PC-9 (cell line): Measurements from ENCODE around the gene CPA4. TPM values are rescaled to one million over a fixed set of nuclear protein-coding genes. Genes with fewer than 3 reads are reported as not detected.

Experiments used
- BruUV-seq: library from RNA; stranded (reverse); fragments of 400-500 nt; replicated peaks from 2 replicates; lab custom pipeline; 2021; lab: Mats Ljungman, UMichigan
- CTCF ChIA-PET: fragments of 300-600 bp; sonication (Branson Sonifier 250); formaldehyde crosslinking; loops from one replicate; lab custom pipeline; 2022; ENCODE audit warnings: antibody characterized with exemption; lab: Charles Lee
- POLR2A ChIA-PET: fragments of 300-600 bp; sonication (Branson Sonifier 250); formaldehyde crosslinking; loops from one replicate; lab custom pipeline; 2022; ENCODE audit warnings: antibody characterized with exemption; ENCODE audit not compliant: unreplicated experiment; lab: Charles Lee
- DNase-seq, 2 experiments: peaks; one replicate each; pipeline versions ENCODE4 v3.0.0 to v3.0.0-alpha.2; 2015 to 2022; ENCODE audit warnings: mixed read lengths in 1 of 2
- H2AFZ ChIP-seq: fragments of 200-600 bp; sonication (generic); 2 replicates; pipeline ENCODE4 v1.8.1; 2017; ENCODE audit warnings: antibody characterized with exemption
- H3F3A ChIP-seq: fragments of 200-600 bp; sonication (generic); 2 replicates; pipeline ENCODE4 v1.8.1; 2017; ENCODE audit warnings: antibody characterized with exemption, mild to moderate bottlenecking, low read depth; ENCODE audit not compliant: insufficient read depth
- H3K27ac ChIP-seq: fragments of 200-600 bp; sonication (generic); 2 replicates; pipeline ENCODE4 v1.6.1; 2016; ENCODE audit warnings: mixed run types
- H3K27me3 ChIP-seq: fragments of 200-600 bp; sonication (generic); 2 replicates; pipeline ENCODE4 v1.6.1; 2016; ENCODE audit warnings: low read depth, mixed run types; ENCODE audit not compliant: insufficient read depth
- H3K36me3 ChIP-seq: fragments of 200-600 bp; sonication (generic); 2 replicates; pipeline ENCODE4 v1.6.1; 2016; ENCODE audit warnings: low read depth, mixed run types
- H3K4me1 ChIP-seq: fragments of 200-600 bp; sonication (generic); replicated peaks from 2 replicates; pipeline ENCODE4 v1.6.1; 2016; ENCODE audit warnings: mixed run types; ENCODE audit not compliant: insufficient read depth
- H3K4me2 ChIP-seq: fragments of 200-600 bp; sonication (generic); 2 replicates; pipeline ENCODE4 v1.6.1; 2017; ENCODE audit warnings: mixed run types
- H3K4me3 ChIP-seq: fragments of 200-600 bp; sonication (generic); 2 replicates; pipeline ENCODE4 v1.6.1; 2016; ENCODE audit warnings: mixed run types
- H3K79me2 ChIP-seq: fragments of 200-600 bp; sonication (generic); 2 replicates; pipeline ENCODE4 v1.6.1; 2017; ENCODE audit warnings: low read depth, mixed run types
- H3K9me2 ChIP-seq: fragments of 200-600 bp; sonication (generic); 2 replicates; pipeline ENCODE4 v1.8.1; 2017; ENCODE audit warnings: mild to moderate bottlenecking; ENCODE audit not compliant: insufficient read depth
- H3K9me3 ChIP-seq: fragments of 200-600 bp; sonication (generic); 2 replicates; pipeline ENCODE4 v1.8.1; 2016; ENCODE audit warnings: low read depth; ENCODE audit not compliant: insufficient read depth
- H4K20me1 ChIP-seq: fragments of 200-600 bp; sonication (generic); 2 replicates; pipeline ENCODE4 v1.8.1; 2017; ENCODE audit not compliant: insufficient read depth
- EZH2 ChIP-seq: fragments of 200-600 bp; sonication (generic); IDR thresholded peaks from 2 replicates; pipeline ENCODE4 v1.8.0; 2017; ENCODE audit warnings: antibody characterized with exemption, low read depth
- intact Hi-C: fragments of 100-400 bp; cut with micrococcal nuclease; formaldehyde crosslinking; loops from one replicate; pipeline ENCODE4 v1.10.0; 2022; ENCODE audit not compliant: unreplicated experiment
- total RNA-seq: library from RNA; stranded (reverse); gene quantifications from 2 replicates; pipeline ENCODE4 v1.2.3, GENCODE V29; 2021
- TF ChIP-seq, protein P1 (sequence below): fragments of 200-600 bp; sonication (generic); conservative IDR thresholded peaks from 2 replicates; pipeline ENCODE4 v1.6.1; 2017; ENCODE audit warnings: mixed run types, antibody characterized with exemption, mild to moderate bottlenecking, moderate library complexity

Gene CPA4
- total RNA-seq, 1 experiment from 2014 or later: 9.8 TPM

DNA sequence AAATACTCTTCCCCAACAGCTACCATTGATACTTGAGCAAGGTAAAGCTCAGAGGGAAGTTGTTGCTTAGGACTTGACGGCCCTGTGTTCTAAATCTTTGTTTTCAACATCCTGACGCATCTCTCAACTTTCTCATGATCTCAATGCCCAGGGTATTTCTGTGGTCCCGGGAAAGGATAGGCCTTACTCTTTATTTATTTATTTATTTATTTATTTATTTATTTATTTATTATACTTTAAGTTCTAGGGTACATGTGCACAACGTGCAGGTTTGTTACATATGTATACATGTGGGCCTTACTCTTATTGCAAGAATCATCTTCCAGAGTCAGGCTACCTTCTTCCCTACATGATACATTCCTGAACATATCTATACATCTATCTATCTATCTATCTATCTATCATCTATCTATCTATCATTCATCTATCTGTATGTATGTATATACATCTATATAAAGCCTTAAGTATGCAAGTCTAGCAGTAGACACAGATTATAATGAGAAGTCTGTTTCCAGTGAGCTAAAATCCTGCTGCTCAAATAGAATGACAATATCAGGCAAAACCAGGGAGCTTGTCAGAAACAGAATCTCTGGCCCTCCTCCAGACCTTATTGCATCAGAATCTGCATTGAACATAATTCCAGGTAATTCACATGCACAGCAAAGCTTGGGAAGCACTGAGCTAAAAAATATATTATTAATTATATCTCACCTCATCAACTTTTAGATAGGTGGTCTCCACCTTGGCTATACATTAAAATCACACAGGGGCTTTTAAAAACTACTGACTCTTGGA lies 39.5 kb downstream of the CPA4 start:
- no peak overlapping the region for H3K27ac ChIP-seq
- no peak for DNase-seq
- H3K4me3 ChIP-seq: no peak overlapping the region
- POLR2A ChIA-PET: no interaction called here
- BruUV-seq: no TSS peak
- no peaks in the 10 kb centered on the region for H3K36me3 ChIP-seq
- intact Hi-C loops: no loop called here
- 0 out of 2 replicates have a peak overlapping the region, but pooled peaks have one; percentile 3 for H3K4me2 ChIP-seq
- CTCF ChIA-PET: interaction anchor here (0.5 kb wide), 1 partner anchor 131 kb away, joined by 3 read pairs; no protein-coding TSS in a partner anchor
- H3K79me2 ChIP-seq: no peaks in the 10 kb centered on the region
- H4K20me1 ChIP-seq: no peaks in the 10 kb centered on the region
- H2AFZ ChIP-seq: no peak overlapping the region
- H3K9me2 ChIP-seq: no peaks in the 10 kb centered on the region
- H3K27me3 ChIP-seq: no peaks in the 10 kb centered on the region
- no peaks in the 10 kb centered on the region for H3K9me3 ChIP-seq
- H3K4me1 ChIP-seq: peaks cover 9% of the 10 kb centered on the region; the same call in 1 of the 2 replicates
- TF ChIP-seq, protein P1, sequence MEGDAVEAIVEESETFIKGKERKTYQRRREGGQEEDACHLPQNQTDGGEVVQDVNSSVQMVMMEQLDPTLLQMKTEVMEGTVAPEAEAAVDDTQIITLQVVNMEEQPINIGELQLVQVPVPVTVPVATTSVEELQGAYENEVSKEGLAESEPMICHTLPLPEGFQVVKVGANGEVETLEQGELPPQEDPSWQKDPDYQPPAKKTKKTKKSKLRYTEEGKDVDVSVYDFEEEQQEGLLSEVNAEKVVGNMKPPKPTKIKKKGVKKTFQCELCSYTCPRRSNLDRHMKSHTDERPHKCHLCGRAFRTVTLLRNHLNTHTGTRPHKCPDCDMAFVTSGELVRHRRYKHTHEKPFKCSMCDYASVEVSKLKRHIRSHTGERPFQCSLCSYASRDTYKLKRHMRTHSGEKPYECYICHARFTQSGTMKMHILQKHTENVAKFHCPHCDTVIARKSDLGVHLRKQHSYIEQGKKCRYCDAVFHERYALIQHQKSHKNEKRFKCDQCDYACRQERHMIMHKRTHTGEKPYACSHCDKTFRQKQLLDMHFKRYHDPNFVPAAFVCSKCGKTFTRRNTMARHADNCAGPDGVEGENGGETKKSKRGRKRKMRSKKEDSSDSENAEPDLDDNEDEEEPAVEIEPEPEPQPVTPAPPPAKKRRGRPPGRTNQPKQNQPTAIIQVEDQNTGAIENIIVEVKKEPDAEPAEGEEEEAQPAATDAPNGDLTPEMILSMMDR: no peak
- no peak for TF ChIP-seq EZH2
- no peaks in the 10 kb centered on the region for H3F3A ChIP-seq

DNA sequence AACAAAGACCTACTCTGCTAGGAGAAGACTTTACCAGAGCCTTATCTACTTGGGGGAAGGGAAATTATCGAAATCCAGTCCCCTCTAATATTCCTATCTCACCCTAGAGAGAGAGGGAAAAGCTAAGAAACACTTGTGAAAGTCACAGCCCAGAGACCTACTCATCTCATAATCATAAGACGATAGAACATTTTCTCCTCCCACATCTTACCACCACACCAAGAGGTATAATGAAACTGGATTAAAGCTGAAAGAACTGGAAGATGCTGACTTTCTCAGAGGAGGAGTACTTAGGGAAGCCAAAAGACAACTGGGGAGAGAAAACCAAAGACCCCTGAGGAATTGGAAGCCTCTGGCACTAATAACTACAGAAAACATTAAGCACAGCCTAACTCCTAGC lies 40.9 kb downstream of the CPA4 start:
- CTCF ChIA-PET: interaction anchor here (0.5 to 0.6 kb wide), 2 partner anchors 9 to 11 kb away, joined by 3 to 9 read pairs; no protein-coding TSS in a partner anchor
- no peaks in the 10 kb centered on the region for H4K20me1 ChIP-seq
- H3K4me2 ChIP-seq: no peak overlapping the region

DNA sequence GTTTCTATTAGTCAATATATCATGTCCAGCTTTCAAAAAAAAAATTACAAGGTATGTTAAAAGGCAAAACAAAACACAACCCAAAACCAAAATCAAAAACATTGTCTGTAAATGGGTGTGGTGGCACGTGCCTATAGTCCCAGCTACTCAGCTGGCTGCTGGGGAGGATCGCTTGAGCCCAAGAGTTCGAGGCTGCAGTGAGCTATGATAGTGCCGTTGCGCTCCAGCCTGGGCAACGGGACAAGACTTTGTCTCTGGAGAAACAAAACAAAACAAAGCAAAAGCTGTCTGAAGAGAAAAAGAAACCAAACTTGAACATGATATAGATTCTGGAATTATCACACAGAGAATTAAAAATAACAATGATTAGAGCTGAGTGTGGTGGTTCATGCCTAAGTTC lies 41.3 kb downstream of the CPA4 start:
- no peaks in the 10 kb centered on the region for H3F3A ChIP-seq
- no peak for TF ChIP-seq EZH2
- TF ChIP-seq, protein P1: no peak
- H3K4me1 ChIP-seq: peaks cover 9% of the 10 kb centered on the region; the same call in 1 of the 2 replicates
- H4K20me1 ChIP-seq: no peaks in the 10 kb centered on the region
- no peak overlapping the region for H3K27ac ChIP-seq
- no peak overlapping the region for H2AFZ ChIP-seq
- no peak for DNase-seq
- intact Hi-C loops: no loop called here
- no peak overlapping the region for H3K4me2 ChIP-seq
- H3K36me3 ChIP-seq: no peaks in the 10 kb centered on the region
- BruUV-seq: no TSS peak
- CTCF ChIA-PET: interaction anchor here (0.5 to 0.6 kb wide), 3 partner anchors 9 to 295 kb away, joined by 3 to 9 read pairs (median 4); no protein-coding TSS in a partner anchor
- no peaks in the 10 kb centered on the region for H3K9me3 ChIP-seq
- no peaks in the 10 kb centered on the region for H3K9me2 ChIP-seq
- no peaks in the 10 kb centered on the region for H3K79me2 ChIP-seq
- no peaks in the 10 kb centered on the region for H3K27me3 ChIP-seq
- POLR2A ChIA-PET: no interaction called here
- H3K4me3 ChIP-seq: no peak overlapping the region

More for the DNA sequence above, 40.9 kb downstream of the CPA4 start:
- no peak for DNase-seq
- Histone ChIP-seq H3K9me2 (no peaks in the 10 kb centered on the region), H3K36me3 (no peaks in the 10 kb centered on the region), H3F3A (no peaks in the 10 kb centered on the region), H3K79me2 (no peaks in the 10 kb centered on the region), H3K9me3 (no peaks in the 10 kb centered on the region), H3K27ac (no peak overlapping the region), H3K27me3 (no peaks in the 10 kb centered on the region), H3K4me3 (no peak overlapping the region), H2AFZ (no peak overlapping the region), H3K4me1 (peaks cover 9% of the 10 kb centered on the region; the same call in 1 of the 2 replicates)
- no TSS peak for BruUV-seq
- POLR2A ChIA-PET: no interaction called here
- TF ChIP-seq EZH2: no peak
- TF ChIP-seq, protein P1: no peak
- intact Hi-C loops: no loop called here
